GM12892 (cell line): Measurements from ENCODE around the gene KRT79.

ENCODE experiments used
- DNase-seq: peaks from one replicate; pipeline ENCODE4 v3.0.0; 2011; ENCODE audit not compliant: insufficient read length
- FAIRE-seq: peaks from 2 replicates; lab custom pipeline; 2011; peaks lifted over from hg19 to GRCh38; lab: Jason Lieb, UNC
- POLR2A ChIP-seq: IDR thresholded peaks from 2 replicates; pipeline ENCODE4 v1.6.1; 2011; ENCODE audit warnings: low read depth, low read length, control low read depth
- POLR2AphosphoS5 ChIP-seq: IDR thresholded peaks from 2 replicates; pipeline ENCODE4 v1.6.1; 2011; ENCODE audit warnings: low read depth, low read length, control low read depth
- TAF1 ChIP-seq: IDR thresholded peaks from 2 replicates; pipeline ENCODE4 v1.6.1; 2011; ENCODE audit warnings: low read depth, mild to moderate bottlenecking, control low read depth, low read length, borderline replicate concordance

Gene KRT79

GRCh38 chr12:52813885-52814709 lies 20.0 kb downstream of the KRT79 start, which contains the start of gene KRT4:
TSS of gene KRT4 (minus strand) at chr12:52814116. CDS start at chr12:52814058, 58 bp downstream.
- FAIRE-seq (no peak), DNase-seq (no peak)
- no peak for TF ChIP-seq POLR2A
- no peak for TF ChIP-seq TAF1
- TF ChIP-seq POLR2AphosphoS5: no peak

DNA sequence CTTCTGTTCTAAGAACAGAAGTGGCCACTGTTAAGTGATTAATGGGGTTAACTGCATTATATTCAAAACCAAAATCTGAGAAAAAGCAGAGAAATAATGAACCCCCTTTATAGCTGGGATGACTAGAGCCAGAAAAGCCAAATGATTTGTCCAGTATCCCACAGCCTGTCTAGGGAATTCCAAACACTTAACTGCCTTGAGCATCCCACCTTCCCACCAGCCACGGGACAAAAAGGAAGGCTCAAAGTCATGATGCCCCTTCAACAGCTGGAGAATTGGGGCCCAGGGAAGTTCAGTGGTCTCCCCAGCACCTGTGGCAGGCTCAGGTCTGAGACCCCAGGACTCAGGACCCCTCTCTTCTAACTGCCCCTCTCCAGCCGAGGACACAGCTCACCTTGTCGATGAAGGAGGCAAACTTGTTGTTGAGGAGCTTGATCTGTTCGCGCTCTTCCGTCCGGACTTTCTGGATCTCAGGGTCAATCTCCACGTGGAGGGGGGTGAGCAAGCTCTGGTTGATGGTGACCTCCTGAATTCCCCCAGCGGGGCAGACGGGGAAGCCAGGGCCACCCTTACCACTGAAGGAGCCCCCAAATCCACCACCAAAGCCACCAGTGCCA lies 20.8 kb downstream of the KRT79 start:
- FAIRE-seq: no peak
- TF ChIP-seq POLR2AphosphoS5 (no peak), POLR2A (no peak), TAF1 (no peak)
- DNase-seq: no peak

- FAIRE-seq (no peak), DNase-seq (no peak)
- TF ChIP-seq POLR2A (no peak), POLR2AphosphoS5 (no peak), TAF1 (no peak)
Observed at GRCh38 chr12:52812749-52813148, 21.4 kb downstream of the KRT79 start.

GRCh38 chr12:52812073-52812400 lies 22.1 kb downstream of the KRT79 start:
- DNase-seq (no peak), FAIRE-seq (no peak)
- TF ChIP-seq POLR2AphosphoS5 (no peak), TAF1 (no peak), POLR2A (no peak)

- no peak for DNase-seq
- no peak for FAIRE-seq
- TF ChIP-seq TAF1 (no peak), POLR2A (no peak), POLR2AphosphoS5 (no peak)
Observed at GRCh38 chr12:52811191-52812072, 22.7 kb downstream of the KRT79 start.

- no peak for TF ChIP-seq POLR2AphosphoS5
- TF ChIP-seq POLR2A: no peak
- no peak for TF ChIP-seq TAF1
- FAIRE-seq: no peak
Observed at GRCh38 chr12:52810554-52810953, 23.6 kb downstream of the KRT79 start.

GRCh38 chr12:52809166-52809565 lies 24.9 kb downstream of the KRT79 start:
- no peak for DNase-seq
- FAIRE-seq: no peak
- TF ChIP-seq TAF1 (no peak), POLR2AphosphoS5 (no peak), POLR2A (no peak)

More at GRCh38 chr12:52810554-52810953, 23.6 kb downstream of the KRT79 start:
- no peak for DNase-seq

DNA sequence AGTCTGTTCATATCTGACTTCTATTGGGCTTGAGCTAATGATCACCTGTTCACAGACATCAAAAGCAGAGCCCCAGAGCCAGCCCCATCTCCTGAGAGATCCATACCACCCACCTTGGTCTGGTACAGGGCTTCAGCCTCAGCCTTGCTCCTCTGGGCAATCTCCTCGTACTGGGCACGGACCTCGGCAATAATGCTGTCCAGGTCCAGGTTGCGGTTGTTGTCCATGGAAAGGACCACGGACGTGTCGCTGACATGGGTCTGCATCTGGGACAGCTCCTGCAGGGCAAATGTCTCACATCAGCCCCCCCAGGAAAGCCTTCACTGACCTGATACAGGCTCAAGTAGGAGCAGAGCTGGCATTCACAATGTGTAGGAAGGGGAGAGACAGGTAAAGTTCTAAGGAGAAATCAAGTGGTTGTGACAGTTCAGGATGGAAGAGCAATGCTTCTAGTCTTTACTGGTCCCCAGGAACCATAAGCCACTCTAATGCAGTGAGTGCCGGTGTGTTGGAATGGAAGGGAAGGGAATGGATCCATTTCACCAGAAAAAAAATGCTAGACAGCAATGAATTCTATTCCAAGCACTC lies 25.4 kb downstream of the KRT79 start:
- DNase-seq: no peak
- FAIRE-seq: no peak
- TF ChIP-seq POLR2AphosphoS5: no peak
- TF ChIP-seq TAF1: no peak
- TF ChIP-seq POLR2A: no peak

DNA sequence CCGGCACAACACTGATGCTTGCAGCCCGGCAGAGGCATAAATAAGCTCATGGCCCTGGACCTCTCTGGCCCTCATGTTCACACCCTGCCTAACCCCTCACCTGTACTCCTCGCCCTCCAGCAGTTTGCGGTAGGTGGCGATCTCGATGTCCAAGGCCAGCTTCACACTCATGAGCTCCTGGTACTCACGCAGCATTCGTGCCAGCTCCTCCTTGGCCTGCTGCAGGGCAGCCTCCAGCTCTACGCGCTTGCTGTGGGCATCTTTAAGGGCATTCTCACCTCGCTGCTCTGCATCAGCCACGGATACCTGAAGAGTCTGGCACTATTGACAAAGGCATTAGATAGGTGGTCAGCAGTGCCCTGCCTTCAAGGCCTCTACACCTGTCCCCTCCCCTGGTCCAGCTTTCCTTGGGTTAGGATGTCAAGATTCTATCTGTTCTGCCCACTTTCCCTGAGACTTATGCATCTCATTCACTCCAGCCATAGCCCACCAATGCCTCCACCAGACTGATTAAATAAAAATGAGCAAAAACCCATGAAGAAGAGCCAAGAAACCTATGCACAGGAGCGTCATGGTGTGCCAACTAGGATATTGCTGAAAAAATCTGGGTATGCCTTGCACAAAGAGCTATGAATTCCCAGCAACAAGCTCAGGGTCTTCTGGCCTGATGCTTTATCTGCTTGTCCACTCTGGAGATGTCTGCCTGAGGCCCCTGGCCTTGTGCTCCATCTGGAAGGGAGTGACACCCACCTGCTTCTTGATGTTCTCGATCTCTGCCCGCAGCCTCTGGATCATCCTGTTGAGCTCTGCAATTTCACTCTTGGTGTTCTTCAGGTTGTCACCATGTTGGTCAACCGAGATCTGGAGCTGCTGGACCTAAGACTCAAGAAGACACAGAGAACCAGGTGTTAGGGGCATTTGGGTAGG lies 26.3 kb downstream of the KRT79 start:
- no peak for DNase-seq
- FAIRE-seq: no peak
- no peak for TF ChIP-seq POLR2AphosphoS5
- TF ChIP-seq POLR2A: no peak
- TF ChIP-seq TAF1: no peak

GRCh38 chr12:52806821-52807543 lies 27.1 kb downstream of the KRT79 start:
- DNase-seq (no peak), FAIRE-seq (no peak)
- TF ChIP-seq TAF1: no peak
- no peak for TF ChIP-seq POLR2AphosphoS5
- TF ChIP-seq POLR2A: no peak
